Measurements from ENCODE around the gene OS9. TPM values are rescaled to one million over a fixed set of nuclear protein-coding genes. Genes with fewer than 3 reads are reported as not detected.

Gene OS9
- total and polyA plus RNA-seq, 9 of the 15 experiments (the other 6 are each of a cell fraction or from before 2014, with no cell fraction given), result 4.6 to 105 (median 89.5) TPM

DNA sequence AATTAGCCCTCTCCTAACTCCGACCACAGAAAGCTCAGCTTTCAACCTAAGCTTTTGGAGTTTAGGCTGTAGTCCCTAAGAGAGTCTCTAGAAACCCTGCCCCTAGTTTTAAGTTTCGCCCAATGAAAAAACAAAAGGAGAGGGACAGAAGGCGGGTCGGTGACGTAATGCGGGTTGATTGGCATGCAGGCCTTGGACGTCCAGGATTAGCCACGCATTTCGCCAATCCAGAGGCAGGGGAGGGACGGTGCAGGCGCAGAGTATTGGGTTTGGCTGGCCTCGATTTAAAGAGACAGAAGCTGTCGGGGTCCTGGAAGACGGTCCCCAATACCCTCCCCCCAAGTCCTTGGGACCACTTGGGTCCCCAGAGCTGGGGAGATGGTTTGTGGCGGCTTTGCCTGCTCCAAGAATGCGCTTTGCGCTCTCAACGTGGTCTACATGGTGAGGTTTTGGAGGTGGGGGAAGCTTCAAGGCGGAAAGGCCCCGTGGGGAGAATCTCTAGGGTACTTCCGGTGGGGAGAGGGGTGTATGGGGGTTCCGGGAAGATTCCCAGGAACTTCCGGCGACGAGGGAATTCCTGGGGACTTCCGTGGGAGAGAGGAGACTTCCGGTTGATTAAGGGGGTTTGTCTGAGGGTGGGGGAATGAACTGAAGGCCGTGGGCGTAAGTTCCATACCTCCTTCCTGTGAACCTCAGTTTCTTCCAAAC, 51.0 kb downstream of the OS9 start, which contains the start of gene TSPAN31 (continued):
- TF ChIP-seq, protein P1, sequence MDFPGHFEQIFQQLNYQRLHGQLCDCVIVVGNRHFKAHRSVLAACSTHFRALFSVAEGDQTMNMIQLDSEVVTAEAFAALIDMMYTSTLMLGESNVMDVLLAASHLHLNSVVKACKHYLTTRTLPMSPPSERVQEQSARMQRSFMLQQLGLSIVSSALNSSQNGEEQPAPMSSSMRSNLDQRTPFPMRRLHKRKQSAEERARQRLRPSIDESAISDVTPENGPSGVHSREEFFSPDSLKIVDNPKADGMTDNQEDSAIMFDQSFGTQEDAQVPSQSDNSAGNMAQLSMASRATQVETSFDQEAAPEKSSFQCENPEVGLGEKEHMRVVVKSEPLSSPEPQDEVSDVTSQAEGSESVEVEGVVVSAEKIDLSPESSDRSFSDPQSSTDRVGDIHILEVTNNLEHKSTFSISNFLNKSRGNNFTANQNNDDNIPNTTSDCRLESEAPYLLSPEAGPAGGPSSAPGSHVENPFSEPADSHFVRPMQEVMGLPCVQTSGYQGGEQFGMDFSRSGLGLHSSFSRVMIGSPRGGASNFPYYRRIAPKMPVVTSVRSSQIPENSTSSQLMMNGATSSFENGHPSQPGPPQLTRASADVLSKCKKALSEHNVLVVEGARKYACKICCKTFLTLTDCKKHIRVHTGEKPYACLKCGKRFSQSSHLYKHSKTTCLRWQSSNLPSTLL (IDR thresholded peaks at IDR 0.05), result no peak
- TF ChIP-seq BCL6 (CRISPR knock-in tag; IDR thresholded peaks at IDR 0.05) (no peak), SIX5 (IDR thresholded peaks at IDR 0.05; ENCODE audit: borderline replicate concordance in 1 of 2, insufficient read depth in 1 of 2, low read depth in 1 of 2, low read length in 2 of 2) (no peak), MAFG (tag; conservative IDR thresholded peaks at IDR 0.05) (no peak), MECOM (CRISPR knock-in tag; IDR thresholded peaks at IDR 0.05) (no peak), ZKSCAN3 (CRISPR knock-in tag; IDR thresholded peaks at IDR 0.05) (no peak), GTF2A2 (tag; IDR thresholded peaks at IDR 0.05) (no peak)
- TF ChIP-seq, protein P2, sequence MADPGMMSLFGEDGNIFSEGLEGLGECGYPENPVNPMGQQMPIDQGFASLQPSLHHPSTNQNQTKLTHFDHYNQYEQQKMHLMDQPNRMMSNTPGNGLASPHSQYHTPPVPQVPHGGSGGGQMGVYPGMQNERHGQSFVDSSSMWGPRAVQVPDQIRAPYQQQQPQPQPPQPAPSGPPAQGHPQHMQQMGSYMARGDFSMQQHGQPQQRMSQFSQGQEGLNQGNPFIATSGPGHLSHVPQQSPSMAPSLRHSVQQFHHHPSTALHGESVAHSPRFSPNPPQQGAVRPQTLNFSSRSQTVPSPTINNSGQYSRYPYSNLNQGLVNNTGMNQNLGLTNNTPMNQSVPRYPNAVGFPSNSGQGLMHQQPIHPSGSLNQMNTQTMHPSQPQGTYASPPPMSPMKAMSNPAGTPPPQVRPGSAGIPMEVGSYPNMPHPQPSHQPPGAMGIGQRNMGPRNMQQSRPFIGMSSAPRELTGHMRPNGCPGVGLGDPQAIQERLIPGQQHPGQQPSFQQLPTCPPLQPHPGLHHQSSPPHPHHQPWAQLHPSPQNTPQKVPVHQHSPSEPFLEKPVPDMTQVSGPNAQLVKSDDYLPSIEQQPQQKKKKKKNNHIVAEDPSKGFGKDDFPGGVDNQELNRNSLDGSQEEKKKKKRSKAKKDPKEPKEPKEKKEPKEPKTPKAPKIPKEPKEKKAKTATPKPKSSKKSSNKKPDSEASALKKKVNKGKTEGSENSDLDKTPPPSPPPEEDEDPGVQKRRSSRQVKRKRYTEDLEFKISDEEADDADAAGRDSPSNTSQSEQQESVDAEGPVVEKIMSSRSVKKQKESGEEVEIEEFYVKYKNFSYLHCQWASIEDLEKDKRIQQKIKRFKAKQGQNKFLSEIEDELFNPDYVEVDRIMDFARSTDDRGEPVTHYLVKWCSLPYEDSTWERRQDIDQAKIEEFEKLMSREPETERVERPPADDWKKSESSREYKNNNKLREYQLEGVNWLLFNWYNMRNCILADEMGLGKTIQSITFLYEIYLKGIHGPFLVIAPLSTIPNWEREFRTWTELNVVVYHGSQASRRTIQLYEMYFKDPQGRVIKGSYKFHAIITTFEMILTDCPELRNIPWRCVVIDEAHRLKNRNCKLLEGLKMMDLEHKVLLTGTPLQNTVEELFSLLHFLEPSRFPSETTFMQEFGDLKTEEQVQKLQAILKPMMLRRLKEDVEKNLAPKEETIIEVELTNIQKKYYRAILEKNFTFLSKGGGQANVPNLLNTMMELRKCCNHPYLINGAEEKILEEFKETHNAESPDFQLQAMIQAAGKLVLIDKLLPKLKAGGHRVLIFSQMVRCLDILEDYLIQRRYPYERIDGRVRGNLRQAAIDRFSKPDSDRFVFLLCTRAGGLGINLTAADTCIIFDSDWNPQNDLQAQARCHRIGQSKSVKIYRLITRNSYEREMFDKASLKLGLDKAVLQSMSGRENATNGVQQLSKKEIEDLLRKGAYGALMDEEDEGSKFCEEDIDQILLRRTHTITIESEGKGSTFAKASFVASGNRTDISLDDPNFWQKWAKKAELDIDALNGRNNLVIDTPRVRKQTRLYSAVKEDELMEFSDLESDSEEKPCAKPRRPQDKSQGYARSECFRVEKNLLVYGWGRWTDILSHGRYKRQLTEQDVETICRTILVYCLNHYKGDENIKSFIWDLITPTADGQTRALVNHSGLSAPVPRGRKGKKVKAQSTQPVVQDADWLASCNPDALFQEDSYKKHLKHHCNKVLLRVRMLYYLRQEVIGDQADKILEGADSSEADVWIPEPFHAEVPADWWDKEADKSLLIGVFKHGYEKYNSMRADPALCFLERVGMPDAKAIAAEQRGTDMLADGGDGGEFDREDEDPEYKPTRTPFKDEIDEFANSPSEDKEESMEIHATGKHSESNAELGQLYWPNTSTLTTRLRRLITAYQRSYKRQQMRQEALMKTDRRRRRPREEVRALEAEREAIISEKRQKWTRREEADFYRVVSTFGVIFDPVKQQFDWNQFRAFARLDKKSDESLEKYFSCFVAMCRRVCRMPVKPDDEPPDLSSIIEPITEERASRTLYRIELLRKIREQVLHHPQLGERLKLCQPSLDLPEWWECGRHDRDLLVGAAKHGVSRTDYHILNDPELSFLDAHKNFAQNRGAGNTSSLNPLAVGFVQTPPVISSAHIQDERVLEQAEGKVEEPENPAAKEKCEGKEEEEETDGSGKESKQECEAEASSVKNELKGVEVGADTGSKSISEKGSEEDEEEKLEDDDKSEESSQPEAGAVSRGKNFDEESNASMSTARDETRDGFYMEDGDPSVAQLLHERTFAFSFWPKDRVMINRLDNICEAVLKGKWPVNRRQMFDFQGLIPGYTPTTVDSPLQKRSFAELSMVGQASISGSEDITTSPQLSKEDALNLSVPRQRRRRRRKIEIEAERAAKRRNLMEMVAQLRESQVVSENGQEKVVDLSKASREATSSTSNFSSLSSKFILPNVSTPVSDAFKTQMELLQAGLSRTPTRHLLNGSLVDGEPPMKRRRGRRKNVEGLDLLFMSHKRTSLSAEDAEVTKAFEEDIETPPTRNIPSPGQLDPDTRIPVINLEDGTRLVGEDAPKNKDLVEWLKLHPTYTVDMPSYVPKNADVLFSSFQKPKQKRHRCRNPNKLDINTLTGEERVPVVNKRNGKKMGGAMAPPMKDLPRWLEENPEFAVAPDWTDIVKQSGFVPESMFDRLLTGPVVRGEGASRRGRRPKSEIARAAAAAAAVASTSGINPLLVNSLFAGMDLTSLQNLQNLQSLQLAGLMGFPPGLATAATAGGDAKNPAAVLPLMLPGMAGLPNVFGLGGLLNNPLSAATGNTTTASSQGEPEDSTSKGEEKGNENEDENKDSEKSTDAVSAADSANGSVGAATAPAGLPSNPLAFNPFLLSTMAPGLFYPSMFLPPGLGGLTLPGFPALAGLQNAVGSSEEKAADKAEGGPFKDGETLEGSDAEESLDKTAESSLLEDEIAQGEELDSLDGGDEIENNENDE (IDR thresholded peaks at IDR 0.05; ENCODE audit: low read depth, low read length), result no peak
- TF ChIP-seq, protein P3, sequence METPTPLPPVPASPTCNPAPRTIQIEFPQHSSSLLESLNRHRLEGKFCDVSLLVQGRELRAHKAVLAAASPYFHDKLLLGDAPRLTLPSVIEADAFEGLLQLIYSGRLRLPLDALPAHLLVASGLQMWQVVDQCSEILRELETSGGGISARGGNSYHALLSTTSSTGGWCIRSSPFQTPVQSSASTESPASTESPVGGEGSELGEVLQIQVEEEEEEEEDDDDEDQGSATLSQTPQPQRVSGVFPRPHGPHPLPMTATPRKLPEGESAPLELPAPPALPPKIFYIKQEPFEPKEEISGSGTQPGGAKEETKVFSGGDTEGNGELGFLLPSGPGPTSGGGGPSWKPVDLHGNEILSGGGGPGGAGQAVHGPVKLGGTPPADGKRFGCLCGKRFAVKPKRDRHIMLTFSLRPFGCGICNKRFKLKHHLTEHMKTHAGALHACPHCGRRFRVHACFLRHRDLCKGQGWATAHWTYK (CRISPR knock-in tag; IDR thresholded peaks at IDR 0.05), result no peak
